Adrenal gland (tissue), 5 donors: Measurements from ENCODE around the gene ZNF618.

ENCODE experiments used
- CTCF ChIP-seq, 6 experiments: fragments of 450-650 bp in 4 of 6; fragments of 200-600 bp in 2 of 6; sonication (generic) in 1 of 6; IDR thresholded peaks; 1 replicate in 5 of 6; 2 replicates in 1 of 6; pipeline versions ENCODE4 v1.5.1 to v1.8.0; 2016 to 2021; ENCODE audit warnings: antibody characterized with exemption in 6 of 6, mild to moderate bottlenecking in 2 of 6, moderate library complexity in 1 of 6
- POLR2A ChIP-seq, 2 donors: fragments of 450-650 bp; IDR thresholded peaks; one replicate each; pipeline ENCODE4 v1.6.1; 2017; ENCODE audit warnings: antibody characterized with exemption in 2 of 2, mild to moderate bottlenecking in 2 of 2, moderate library complexity in 1 of 2
- donor health status: DM: no; HTN: no; CAD: no.

- TF ChIP-seq CTCF (IDR thresholded peaks at IDR 0.05) (no peak), POLR2A (IDR thresholded peaks at IDR 0.05) (no peak)
Observed at GRCh38 chr9:114072184-114073140, 196.4 kb downstream of the ZNF618 start.
